Measurements from ENCODE around the gene FOXN3.

Gene FOXN3

DNA sequence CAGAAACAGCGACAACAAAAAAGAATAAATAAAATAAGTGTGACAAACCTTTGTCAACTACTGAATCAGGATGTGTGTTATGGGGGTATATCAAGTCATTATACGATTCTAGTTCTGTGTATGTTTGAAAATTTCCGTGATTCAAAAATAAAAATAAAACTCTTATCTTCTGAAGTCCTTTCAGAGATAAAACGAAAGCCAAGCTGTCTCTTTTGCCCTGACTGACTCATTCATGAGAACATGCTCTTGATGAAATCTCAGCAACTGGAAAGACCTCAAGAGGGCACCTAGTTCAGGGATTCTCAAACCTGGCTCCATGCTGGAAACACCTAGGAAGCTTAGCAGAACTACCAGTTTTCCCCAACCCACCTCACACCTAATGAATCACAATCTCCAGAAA is 9.2 kb downstream of the FOXN3 start:
- no peak for DNase-seq

DNA sequence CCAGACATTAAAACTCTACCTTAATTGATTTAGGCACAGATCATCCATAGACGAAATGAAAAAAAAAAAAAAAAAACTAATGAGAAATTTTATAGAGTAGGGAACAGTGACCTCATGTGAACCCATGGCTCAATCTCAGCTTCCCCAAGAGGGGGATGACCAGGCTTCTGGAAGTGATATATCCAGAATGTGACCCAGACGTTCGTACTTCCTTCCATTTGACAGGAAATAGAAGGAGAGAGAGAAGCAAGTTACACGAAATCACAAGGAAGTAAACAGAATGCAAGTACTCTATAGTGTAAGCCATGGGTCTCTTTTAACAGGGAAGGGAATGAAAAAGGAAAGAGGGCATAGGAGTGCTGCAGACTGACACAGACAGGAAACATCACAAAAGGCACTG is 10.1 kb downstream of the FOXN3 start:
- DNase-seq: no peak

DNA sequence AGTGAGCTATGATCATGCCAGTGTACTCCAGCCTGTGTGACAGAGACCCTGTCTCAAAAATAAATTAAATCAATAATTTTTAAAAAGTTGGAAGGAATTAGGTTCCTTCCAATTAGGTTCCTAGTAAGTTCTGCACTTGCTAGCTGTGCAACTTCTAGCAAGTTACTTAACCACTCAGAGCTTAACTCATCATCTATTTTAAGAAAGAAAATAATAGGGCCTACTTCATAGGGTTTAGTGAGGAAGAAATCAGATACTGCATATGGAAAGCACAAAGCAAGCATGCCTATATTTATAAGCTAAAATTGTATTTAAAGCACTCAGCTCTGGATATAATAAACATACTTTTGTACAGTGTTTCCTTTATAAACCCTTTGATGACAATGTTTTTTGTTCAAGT is 10.7 kb downstream of the FOXN3 start:
- no peak for DNase-seq

DNA sequence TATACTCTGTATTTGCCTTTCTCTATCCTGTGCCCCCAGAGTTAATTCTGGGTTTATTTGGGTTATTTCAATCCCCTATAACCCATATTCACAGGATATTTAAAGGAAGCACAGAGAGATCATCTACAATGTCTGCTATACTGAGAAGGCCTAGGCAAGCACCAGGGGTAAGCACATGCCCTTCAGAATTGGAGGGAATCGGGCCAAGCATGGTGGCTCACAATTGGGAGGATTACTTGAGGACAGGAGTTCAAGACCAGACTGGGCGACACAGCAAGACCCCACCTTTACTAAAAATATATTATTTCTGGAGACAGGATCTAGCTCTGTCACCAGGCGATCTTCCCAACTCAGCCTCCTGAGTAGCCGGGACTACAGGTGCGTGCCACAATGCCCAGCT is 11.3 kb downstream of the FOXN3 start:
- DNase-seq: no peak

DNA sequence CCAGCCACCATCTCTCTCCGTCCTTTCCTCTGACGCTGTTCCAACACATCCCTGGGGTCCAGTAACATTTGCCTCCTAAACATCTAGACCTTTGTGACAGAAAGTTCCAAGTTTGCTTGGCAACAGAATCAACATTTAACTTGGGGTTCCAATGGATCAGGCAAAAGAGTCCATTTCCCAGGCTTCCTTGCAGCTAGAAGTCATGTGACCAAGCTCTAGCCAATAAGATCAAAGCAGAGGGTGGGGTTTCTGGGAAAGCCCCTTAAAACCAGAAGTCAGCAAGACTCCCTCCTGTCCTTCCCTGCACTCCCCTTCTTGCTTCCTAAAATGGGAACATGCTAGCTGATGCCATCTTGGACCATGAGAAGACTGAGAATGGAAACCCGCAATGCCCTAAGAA is 14.7 kb downstream of the FOXN3 start:
- no peak for DNase-seq

DNA sequence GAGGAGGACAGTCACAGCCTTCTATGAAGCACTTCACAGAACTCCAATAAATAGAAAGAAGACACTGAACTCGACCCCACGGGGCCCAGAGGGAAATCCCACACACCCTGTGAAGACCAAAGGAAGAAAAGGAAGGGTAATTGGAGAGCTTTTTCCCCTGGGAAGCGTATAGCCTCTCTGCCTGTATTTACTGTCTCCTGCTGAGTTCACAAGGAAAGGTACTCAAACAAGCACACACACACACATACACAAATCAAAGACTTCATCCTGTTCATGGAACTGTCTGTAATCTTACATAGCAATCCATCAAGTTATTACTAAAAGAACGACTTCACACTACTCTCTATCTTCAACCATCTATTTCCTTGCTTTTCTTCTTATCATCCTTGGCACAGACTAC is 15.3 kb downstream of the FOXN3 start:
- no peak for DNase-seq

DNA sequence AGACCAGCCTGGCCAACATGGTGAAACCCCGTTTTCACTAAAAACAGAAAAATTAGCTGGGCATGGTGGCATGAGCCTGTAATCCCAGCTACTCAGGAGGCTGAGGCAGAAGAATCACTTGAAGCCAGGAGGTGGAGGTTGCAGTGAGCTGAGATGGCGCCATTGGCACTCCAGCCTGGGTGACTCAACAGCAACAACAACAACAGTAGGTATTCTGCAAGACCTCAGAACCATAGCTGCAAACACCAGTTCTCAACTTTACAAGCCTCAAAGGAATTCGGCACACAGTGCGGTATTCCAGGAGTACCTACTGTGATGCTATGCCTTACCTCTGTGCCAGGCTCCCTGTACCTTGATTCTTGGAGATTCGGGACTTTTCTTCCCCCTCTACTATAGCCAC is 15.8 kb downstream of the FOXN3 start:
- DNase-seq: no peak

DNA sequence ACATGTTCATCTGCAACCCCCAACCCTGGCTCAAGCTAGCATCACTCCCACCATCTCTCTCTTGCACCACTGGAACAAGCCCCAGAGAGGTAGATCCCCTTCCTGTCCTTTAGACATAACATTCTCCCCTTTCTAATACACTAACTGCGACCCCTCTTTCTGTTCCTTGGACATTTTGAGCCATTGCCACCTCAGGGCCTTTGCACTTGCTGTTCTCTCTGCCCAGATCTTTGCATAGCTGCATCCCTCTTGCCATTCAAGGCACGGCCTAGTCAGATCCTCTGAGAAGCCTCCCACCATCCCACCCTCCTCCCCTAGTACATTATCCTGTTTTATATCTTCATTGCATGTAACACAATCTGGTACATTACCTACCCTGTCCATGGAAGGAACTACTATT is 16.5 kb downstream of the FOXN3 start:
- no peak for DNase-seq

DNA sequence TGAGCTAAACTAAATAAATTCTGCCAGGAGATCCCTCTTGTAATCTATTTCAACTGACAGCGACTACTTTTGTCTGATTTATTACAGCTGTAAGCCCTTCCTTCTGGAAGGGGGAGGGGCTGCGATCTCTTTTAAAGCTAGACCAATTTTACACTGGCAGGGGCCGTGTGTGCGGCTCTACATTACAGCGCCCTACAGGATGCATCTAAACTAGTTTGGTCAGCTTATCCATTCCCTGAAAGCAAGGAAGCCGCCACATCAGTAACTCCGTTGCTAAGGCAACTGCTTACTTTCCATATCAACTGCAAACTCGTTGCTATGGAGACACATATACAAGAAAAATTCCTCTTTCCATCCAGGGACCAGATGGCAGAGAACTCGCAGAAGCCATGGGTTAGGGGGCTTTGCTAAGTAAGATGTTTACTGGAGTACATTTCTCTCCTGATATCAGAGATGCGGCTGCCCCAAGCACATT is 17.4 kb downstream of the FOXN3 start:
- peak; percentile 22 for DNase-seq

DNA sequence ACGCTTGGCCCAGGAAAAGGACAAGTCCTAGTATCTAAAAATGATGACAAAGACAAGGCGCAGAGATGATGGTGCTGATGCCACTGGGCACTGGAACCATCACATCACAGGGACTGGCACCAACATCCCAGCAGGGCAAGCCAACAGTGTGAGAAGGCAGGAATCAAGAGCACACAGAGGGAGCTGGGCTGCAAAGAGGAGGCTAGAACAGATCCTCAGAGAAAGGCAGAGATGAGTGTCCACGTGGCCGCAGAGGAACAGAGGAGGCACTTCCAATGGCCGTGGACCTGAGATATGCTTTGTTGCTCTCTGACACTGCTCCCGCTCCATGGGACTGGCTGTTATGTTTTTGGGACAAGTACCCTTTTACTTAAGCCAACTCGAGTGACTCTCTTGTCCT is 17.9 kb downstream of the FOXN3 start:
- no peak for DNase-seq

DNA sequence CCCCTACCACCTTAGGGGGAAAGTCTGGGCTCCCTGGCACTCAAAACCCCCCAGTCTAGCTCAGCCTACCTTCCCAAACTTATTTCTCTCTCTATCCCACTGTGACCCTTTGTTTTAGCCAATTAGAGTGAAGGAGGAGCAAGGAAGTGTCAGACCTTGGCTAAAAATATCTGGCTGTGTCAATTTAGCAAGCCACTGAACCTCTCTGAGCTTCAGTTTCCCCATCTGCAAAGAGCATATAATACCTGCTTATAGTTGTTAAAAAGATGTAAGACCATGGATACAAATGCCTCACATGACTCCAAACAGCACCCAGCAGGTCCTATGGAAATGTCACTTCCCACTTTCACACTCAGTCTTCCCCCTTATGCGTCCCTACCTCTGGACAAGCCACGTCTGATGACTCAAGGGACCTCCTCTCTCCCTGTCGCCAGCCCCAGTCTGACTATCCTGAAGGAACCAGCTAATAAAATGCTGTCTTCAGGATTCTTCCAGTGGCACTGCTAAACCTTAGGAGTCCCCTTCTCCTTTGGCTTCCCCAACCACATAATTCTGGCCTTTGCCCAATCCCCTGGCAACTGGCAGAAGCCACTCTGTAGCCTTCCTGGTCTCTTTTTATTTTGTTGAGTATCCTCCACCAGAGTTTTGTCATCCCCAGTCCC is 19.3 kb downstream of the FOXN3 start:
- DNase-seq: no peak

DNA sequence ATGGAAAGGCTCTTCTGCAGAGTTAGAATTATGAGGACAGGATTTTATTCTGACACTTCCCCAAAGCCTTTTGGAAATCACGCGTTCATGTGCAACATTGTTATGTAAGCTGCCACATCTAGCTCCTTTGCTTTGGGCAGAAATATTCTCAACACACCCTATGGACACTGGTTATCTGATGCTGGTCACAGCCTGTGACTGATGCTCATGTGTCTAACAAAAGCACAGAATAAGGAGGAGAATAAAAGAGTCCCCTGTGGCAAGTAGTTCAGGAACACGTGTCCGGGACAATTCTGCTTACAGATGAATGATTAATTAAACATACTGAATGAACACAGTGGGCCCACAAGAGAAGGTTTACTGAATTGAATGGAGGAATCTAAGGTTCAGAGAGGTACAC is 22.1 kb downstream of the FOXN3 start:
- peak; percentile 9 for DNase-seq

DNA sequence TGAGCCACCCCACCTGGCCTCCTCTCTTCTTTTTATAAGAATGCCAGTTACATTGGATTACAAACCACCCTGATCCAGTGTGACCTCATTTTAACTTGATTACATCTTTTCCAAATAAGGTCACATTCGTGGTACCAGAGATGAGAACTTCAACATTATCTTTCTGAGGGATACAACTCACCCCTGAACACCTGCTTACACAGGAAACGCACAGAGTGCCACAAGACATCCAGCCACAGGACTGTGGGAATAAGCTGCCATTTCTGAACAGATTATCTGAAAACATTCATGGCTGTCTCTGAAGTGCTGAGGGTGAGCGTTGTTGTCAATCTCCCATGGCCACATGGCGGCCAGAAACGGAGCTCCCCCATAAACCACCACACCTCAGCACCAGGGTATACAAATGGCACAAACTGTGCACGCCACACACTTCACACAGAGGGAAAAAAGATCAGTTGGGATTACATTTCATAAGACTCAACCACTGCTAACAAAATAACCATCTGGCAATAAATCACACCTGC is 23.7 kb downstream of the FOXN3 start:
- DNase-seq: no peak

DNA sequence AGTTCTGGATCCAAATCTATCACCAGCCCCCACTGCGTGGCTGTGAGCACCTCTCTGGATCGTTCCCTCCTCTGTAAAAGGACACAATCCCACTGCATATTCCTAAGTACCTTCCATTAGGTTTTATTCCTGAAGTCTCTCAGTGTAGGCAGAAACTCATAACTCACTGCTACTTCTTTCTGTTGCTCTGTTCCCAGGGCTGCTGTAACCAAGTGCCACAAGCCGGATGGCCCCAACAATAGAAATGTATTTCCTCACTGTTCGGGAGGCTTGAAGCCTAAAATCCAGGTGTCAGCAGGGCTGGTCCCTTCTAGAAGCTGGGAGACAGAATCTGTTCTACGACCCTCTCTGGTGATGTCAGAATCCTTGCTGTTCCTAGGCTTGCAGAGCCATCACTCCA is 24.9 kb downstream of the FOXN3 start:
- no peak for DNase-seq

DNA sequence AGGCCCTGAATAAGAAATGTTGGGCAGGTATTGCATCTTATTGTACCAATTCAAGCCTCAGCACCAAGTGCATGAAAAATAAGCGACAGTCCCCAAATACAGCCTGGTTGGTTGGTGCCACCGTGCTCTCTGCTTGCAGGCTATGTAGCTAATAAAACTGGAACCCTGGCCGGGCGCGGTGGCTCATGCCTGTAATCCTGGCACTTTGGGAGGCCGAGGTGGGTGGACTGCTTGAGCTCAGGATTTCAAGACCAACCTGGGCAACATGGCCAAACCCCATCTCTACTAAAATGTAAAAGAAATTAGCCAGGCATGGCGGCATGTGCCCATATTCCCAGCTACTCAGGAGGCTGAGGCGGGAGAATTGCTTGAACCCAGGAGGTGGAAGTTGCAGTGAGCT is 25.5 kb downstream of the FOXN3 start:
- DNase-seq: no peak

DNA sequence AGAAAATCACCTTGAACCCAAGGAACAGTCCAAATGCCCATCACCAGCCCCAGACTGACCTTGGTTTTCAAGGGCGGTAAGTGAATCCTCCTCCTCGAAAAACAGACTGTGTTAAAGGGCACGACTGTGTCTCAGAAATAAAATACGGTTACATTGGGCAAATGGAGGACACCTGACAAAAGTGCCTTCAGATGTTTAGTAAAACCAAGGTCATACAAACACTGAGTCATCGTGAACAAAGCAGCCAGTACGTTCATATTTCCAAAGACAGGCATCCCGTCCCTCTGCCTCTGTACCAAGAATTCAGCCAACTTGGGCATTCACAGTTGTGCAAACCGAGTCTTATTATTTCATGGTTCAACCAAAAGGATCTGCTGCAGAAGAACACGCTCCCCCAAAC is 25.9 kb downstream of the FOXN3 start:
- DNase-seq: no peak

DNA sequence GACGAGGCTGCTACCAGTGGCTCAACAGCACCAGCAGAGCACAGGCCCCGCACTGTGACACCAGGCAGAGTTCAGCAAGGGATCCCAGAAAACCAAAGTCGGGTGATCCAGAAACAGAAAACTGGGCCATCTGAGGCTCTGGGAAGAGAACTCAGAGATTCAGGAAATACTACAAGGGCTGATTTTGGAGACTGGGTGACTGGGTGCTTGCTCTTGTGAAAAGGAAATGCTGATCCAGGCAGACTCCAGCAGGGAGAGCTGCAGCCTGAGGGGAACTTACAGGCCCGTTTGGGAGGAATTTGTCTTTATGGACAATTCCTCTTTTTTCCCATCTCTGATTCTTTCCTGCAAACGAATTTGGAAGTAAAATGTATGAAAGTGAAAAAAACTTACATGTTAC is 28.2 kb downstream of the FOXN3 start:
- DNase-seq: no peak

DNA sequence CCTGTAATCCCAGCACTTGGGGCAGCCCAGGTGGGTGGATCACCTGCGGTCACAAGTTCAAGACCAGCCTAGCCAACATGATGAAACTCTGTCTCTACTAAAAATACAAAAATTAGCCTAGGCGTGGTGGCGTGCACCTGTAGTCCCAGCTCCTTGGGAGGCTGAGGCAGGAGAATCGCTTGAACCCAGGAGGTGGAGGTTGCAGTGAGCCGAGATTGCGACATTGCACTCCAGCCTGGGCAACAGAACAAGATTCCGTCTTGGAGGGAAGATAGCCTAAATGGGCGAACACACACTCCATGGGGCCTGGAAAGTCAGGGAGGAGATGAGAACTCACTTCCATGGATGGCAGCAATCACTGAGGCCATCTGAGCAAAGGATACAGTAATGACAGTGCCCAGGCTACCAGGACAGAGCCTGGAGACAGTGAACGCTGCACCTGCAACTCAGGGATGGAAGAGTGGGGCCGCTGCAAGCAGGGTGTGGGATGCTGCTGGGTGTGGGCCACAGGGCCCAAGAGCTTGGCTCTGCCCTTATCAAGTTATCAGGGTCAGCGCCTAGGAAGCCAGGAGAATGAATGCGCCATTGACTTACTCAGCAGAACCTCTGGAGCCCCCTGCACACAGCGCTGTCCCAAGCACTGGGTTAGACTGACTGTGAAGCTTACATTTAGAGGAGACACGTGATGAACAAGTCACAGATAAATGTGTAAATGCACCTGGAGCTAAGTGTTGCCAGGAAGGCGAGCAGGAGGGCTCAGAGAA is 28.9 kb downstream of the FOXN3 start:
- DNase-seq: no peak

DNA sequence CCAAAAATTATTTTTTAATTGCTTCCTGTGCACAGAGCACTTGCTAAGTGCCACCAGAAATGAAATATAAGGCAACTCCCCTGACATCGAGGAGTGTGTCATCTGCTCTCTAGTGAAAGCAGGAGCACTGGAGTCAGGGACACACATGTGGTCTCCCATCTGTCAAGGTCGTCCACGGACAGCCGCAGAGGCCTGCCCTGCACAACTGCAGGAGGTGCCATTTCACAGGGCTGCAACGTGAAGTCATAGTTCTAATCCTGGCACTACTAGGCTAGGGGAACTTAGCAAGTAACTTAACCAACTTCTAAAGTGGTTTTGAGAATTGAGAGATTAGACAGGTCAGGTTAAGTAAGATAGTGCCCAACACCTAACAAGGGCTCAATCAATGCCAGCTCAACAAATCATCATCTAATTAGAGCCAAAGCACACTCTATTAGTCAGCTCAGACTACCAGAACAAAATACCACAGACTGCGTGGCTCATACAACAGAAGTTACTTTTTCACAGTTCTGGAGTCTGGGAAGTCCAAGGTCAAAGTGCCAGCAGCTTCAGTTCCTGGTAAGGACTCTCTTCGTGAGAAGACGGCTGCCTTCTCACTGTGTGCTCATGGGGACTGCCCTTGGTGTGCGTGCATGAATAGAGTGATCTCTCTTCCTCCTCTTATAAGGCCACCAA is 30.7 kb downstream of the FOXN3 start:
- DNase-seq: no peak

DNA sequence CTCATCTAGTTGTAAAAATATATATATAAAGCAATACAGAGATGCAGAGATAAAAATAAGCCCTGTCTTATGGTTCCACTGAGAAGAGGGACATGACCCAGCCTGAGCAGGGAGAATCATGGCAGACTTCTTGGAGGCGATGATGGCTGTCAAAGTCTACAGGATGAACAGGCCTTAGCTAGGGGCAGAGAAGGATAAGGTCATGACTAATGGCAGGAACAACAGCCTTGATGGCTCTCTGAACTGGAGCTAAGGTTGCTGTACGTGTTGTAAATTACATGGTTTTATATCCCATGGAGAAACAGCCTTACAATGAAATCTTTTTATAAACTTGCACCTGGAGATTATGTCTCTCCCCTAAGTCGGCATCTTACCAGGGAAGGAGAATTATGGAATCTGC is 32.4 kb downstream of the FOXN3 start:
- no peak for DNase-seq

DNA sequence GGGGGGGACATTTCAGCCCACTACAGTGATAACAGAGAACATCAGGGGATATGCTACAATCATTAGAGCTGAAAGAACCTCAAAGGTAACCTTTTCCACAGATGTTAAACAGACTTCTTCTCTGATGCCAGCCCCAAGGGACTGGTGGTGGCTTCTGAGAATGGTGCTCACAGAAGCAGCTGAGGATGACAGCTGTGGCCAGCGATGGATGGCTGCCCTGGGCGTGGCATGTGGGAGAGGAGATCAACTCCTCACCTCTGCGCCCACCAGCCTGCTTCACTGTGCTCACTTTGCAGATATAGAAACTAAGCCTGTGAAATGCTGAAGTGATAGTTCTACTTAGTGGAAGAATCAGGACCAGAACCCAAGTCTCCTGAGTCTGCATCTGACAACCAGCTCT is 33.0 kb downstream of the FOXN3 start:
- DNase-seq: no peak

DNA sequence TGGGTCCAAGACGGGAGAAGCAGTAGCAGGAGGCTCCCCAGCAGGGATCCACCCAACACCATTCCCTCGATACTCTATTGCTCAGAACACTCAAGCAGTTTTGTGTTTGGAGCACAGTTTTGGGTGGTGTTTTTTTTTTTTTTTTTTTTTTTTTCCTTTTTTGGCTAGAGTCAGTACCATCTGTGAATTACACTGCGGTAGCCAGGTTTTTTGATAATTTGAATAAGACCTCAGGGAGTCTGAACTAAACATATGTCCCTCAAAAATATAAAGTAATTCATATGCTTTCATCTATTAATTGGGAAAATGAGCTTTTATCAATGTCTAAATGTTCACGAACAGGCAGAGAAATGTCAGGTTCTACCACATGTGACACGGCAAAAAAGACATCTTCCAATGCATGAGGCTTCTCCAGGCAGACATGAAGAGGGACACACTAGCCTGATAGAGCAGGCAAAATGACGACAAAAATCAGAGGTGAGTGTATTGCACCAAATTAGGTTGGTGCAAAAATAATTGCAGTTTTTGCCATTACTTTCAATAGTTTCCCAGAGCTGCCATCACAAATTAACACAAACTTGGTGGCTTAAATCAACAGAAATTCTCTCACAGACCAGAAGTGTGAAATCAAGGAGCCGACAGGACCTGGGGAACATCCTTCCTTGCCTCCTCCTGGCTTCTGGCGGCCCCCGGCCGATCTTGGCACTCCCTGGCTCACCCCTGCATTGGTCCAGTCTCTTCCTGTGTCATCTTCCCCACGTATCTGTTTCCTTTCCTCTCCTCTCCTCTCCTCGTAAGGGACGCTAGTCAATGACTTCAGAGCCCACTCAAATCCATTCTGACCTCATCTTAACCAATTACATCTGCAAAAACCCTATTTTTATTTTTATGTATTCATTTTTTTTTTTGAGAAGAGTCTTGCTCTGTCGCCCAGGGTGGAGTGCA is 33.9 kb downstream of the FOXN3 start:
- DNase-seq: no peak

DNA sequence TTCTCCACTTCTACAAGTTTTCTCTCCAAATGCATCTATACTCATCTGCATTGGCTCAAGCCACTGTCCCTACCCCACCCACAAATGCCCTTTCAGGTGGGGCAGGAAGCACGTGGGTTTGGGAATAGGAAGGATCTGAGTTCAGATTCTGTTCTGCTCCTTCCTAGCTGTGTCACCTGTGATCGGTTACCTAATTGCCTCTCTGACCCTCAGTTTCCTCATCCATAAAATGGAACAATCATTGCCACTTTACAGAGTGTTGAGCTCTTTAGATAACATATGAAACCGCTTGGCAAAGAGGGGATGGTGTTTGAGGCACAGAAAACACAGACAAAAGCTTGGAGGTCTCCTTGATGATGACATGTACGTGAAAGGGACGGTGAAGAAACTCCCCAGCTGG is 34.5 kb downstream of the FOXN3 start:
- DNase-seq: no peak
